Heart left ventricle (tissue), 16 donors: ENCODE results near the gene CCDC93. TPM values are rescaled to one million over a fixed set of nuclear protein-coding genes. Genes with fewer than 3 reads are reported as not detected.
A peak's percentile ranks its signal among the peaks of the same experiment; 100 is the strongest.

Experiments used
- ATAC-seq, 4 donors: fragments of 200-7000 bp; cut with Tn5 transposase; one replicate each; pipeline ENCODE4 v1.9.1; 2020 to 2022; ENCODE audit warnings: moderate library complexity in 4 of 4, mild to moderate bottlenecking in 3 of 4, moderate number of reproducible peaks in 1 of 4
- DNase-seq, 5 donors: peaks; one replicate each; pipeline ENCODE4 v3.0.0-alpha.2; 2020
- H3K27ac ChIP-seq, 12 donors: fragments of 200-600 bp; sonication (generic) in 4 of 12; one replicate each; pipeline versions ENCODE4 v1.5.0 to v1.8.0; 2016 to 2022; ENCODE audit warnings: mild to moderate bottlenecking in 2 of 12
- H3K27me3 ChIP-seq, 9 donors: fragments of 200-600 bp; sonication (generic) in 2 of 9; one replicate each; pipeline versions ENCODE4 v1.5.1 to v1.8.0; 2016 to 2022; ENCODE audit warnings: mild to moderate bottlenecking in 3 of 9
- H3K36me3 ChIP-seq, 9 donors: fragments of 200-600 bp; sonication (generic) in 2 of 9; one replicate each; pipeline versions ENCODE4 v1.5.0 to v1.8.0; 2018 to 2022; ENCODE audit warnings: mild to moderate bottlenecking in 2 of 9
- H3K4me1 ChIP-seq, 12 donors: fragments of 200-600 bp; sonication (generic) in 4 of 12; one replicate each; pipeline versions ENCODE4 v1.5.0 to v1.8.0; 2016 to 2022; ENCODE audit warnings: mild to moderate bottlenecking in 3 of 12
- H3K4me3 ChIP-seq, 12 donors: fragments of 200-600 bp; sonication (generic) in 4 of 12; one replicate each; pipeline versions ENCODE4 v1.5.0 to v1.8.0; 2017 to 2022; ENCODE audit warnings: mild to moderate bottlenecking in 9 of 12, moderate library complexity in 4 of 12
- H3K9me3 ChIP-seq, 12 donors: fragments of 200-600 bp; sonication (generic) in 4 of 12; one replicate each; pipeline versions ENCODE4 v1.5.0 to v1.8.0; 2016 to 2022; ENCODE audit warnings: mild to moderate bottlenecking in 1 of 12
- POLR2A ChIP-seq, 2 donors: fragments of 450-650 bp; IDR thresholded peaks; one replicate each; pipeline ENCODE4 v1.6.1; 2017; ENCODE audit warnings: antibody characterized with exemption in 2 of 2, mild to moderate bottlenecking in 2 of 2, moderate library complexity in 2 of 2
- WGBS, 4 donors: extraction: QIAGEN DNeasy Blood & Tissue Kit in 2 of 4; methylation state at CpG; one replicate each; pipeline versions ENCODE4 v1.1.5 to v1.1.7; 2013 to 2018; 5-methylcytosine and 5-hydroxymethylcytosine counted together
- intact Hi-C, 10 donors: fragments of 100-400 bp; cut with DNase I; formaldehyde crosslinking; loops; one replicate each; pipeline versions ENCODE4 v1.11.1 to v1.14.2; 2022
- polyA plus RNA-seq, 2 donors: library from polyadenylated mRNA; stranded (reverse); fragments of 200-250 nt; gene quantifications; one replicate each; pipeline ENCODE4 v1.2.3, GENCODE V29; 2013
- total RNA-seq, 9 donors: library from RNA; depleted of rRNA in 2 of 9; stranded (reverse); fragments of >200 nt in 2 of 9; fragmentation: NEBNext Ultra II Directional in 3 of 9; extraction: Animal tissue kit (Norgen Biotek cat#: 25700) in 3 of 9; gene quantifications; one replicate each; pipeline versions ENCODE4 v1.1.0 to v1.2.4, GENCODE V29; 2016 to 2023
- TF ChIP-seq, protein P1 (sequence below), 12 donors: fragments of 200-600 bp; sonication (generic) in 4 of 12; IDR thresholded peaks; one replicate each; pipeline versions ENCODE4 v1.5.0 to v1.8.0; 2018 to 2022; ENCODE audit warnings: antibody characterized with exemption in 12 of 12, mild to moderate bottlenecking in 5 of 12
- donor health status: ischemic (EF 13 %, LVEDD 7.1; RV severe dilation, severe dysfunction).
- donor health status: healthy with polysubstance abuse.
- donor health status: DM: no; HTN: yes; CAD: no.
- donor health status: DM: no; HTN: no; CAD: no.
- donor health status: ischemic (EF 25% LVEDD 6.9; RV normal size, moderate dysfunction).
- donor health status: ischemic (EF 25% LVEDD 5.7; RV mildly dilated, moderate dysfunction).
- donor health status: healthy.
- donor health status: DM: yes; HTN: yes; CAD: no.
- donor health status: ischemic (EF 35%, LVEDD 5.7; RV mildly dilated, moderate dysfunction).
- donor health status: nonischemic (EF 11% LVEDD 7.7; RV severe dilation, severe dysfunction).
- donor health status: DM: yes; HTN: yes; CAD: no.
- donor health status: PGD.
- donor health status: ischemic (EF 29% LVEDD 5.4; RV normal size, mild dysfunction).
- donor health status: nonischemic (EF 23%, LVEDD 6.1; RV moderate dilation, normal function).

Gene CCDC93
- total and polyA plus RNA-seq, 11 donors, result 11.0 to 47.6 (median 31.8) TPM

DNA sequence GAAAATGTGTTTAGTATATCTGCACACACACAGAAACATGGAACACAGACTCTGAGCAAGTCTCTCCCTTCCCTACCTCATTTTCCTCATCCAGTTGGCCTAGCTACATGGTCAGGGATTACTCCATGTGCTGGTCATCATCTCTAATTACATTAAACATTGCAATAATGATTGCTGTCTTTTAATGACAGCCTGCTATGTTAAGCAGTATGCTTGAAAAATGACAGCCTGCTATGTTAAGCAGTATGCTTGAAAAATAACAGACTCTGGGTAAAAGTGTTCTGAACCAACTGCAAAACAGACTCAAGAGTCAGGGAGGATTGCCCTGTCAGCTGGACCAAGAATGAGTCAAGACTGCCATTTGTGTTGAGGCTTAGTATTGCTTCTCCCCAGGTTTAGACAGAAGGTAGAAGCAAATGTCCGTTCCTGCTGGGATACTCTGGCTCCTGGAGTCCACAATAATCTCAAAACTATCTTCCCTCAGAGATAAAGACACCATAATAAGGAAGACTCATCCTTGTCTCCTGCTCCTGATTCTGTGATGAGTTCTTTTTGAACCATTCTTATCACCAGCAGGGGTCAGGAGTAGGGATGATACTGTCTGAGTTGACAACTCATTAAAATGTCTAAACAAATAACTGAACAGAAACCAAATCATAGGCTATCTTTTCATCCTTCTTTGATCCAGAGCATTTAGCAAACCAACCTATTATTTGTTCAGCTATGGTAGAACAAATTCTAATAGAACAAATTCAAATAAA is 57.7 kb downstream of the CCDC93 start:
- TF ChIP-seq, protein P1, sequence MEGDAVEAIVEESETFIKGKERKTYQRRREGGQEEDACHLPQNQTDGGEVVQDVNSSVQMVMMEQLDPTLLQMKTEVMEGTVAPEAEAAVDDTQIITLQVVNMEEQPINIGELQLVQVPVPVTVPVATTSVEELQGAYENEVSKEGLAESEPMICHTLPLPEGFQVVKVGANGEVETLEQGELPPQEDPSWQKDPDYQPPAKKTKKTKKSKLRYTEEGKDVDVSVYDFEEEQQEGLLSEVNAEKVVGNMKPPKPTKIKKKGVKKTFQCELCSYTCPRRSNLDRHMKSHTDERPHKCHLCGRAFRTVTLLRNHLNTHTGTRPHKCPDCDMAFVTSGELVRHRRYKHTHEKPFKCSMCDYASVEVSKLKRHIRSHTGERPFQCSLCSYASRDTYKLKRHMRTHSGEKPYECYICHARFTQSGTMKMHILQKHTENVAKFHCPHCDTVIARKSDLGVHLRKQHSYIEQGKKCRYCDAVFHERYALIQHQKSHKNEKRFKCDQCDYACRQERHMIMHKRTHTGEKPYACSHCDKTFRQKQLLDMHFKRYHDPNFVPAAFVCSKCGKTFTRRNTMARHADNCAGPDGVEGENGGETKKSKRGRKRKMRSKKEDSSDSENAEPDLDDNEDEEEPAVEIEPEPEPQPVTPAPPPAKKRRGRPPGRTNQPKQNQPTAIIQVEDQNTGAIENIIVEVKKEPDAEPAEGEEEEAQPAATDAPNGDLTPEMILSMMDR (IDR thresholded peaks at IDR 0.05), result peak in 2 of 12 donors; percentile 6 to 9
- TF ChIP-seq POLR2A (IDR thresholded peaks at IDR 0.05), result no peak
- DNase-seq (no peak), ATAC-seq (no peak)
- peaks cover 0 to 100% (median 100%) of the 10 kb centered on the region in 9 donors for H3K36me3 ChIP-seq
- no peaks in the 10 kb centered on the region for H3K27me3 ChIP-seq
- H3K4me3 ChIP-seq, result no peak overlapping the region
- WGBS, 4 donors, result 43 to 82% (median 76%) methylated on average over 1 of the region's 1 CpG
- H3K9me3 ChIP-seq, result no peaks in the 10 kb centered on the region
- peaks cover 0 to under 1% (median 0%) of the 10 kb centered on the region in 12 donors for H3K4me1 ChIP-seq
- intact Hi-C loops, result no loop called here
- H3K27ac ChIP-seq, result no peak overlapping the region

DNA sequence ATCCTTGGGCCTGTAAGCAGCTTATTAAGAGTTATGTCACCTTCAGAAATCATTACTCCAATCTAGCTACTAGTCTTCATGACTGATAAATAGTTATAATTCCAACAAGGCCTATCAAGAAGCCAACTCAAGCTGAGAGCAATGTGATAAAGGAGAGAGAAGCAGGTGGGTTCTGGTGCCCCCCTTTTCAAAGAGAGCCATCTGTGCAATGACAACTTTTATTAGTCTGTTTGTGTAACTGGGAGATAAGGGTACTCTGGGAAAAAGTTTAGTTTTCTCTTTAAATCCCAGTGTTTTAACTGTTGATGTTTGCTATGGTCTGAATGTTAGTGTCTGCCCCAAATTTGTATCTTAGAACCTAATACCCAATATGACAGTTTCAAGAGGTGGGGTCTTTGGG is 60.6 kb downstream of the CCDC93 start:
- no peaks in the 10 kb centered on the region for H3K27me3 ChIP-seq
- H3K4me3 ChIP-seq, result no peak overlapping the region
- DNase-seq (no peak), ATAC-seq (no peak)
- H3K27ac ChIP-seq, result no peak overlapping the region
- peaks cover 0 to 100% (median 100%) of the 10 kb centered on the region in 9 donors for H3K36me3 ChIP-seq
- no peaks in the 10 kb centered on the region for H3K4me1 ChIP-seq
- TF ChIP-seq, protein P1 (IDR thresholded peaks at IDR 0.05), result no peak
- TF ChIP-seq POLR2A (IDR thresholded peaks at IDR 0.05), result no peak
- intact Hi-C loops, result no loop called here
- H3K9me3 ChIP-seq, result no peaks in the 10 kb centered on the region

DNA sequence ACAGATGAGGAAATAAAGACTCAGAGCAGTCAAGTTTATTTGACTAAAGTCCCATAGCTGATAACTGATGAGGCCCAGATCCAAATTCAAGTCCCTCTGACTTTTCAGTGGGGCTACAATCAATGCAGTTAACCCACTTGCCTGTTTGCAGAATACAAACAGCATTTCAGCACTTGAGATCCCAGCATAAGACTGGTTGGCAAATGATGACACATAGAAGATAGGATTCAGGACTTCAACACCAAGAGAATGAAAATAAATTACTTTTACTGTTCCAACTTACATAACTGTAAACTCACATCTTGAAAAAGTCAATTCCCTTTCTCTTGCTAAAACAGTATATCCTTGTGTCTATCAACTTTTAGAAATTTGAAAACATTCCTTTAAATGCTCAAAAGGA is 61.2 kb downstream of the CCDC93 start:
- Histone ChIP-seq H3K36me3 (peaks cover 0 to 100% (median 100%) of the 10 kb centered on the region in 9 donors), H3K9me3 (no peaks in the 10 kb centered on the region), H3K27me3 (no peaks in the 10 kb centered on the region), H3K4me1 (no peaks in the 10 kb centered on the region), H3K27ac (no peak overlapping the region), H3K4me3 (no peak overlapping the region)
- ATAC-seq, result no peak
- TF ChIP-seq, protein P1 (IDR thresholded peaks at IDR 0.05), result no peak
- no peak for TF ChIP-seq POLR2A (IDR thresholded peaks at IDR 0.05)
- DNase-seq, result no peak
- intact Hi-C loops, result no loop called here

DNA sequence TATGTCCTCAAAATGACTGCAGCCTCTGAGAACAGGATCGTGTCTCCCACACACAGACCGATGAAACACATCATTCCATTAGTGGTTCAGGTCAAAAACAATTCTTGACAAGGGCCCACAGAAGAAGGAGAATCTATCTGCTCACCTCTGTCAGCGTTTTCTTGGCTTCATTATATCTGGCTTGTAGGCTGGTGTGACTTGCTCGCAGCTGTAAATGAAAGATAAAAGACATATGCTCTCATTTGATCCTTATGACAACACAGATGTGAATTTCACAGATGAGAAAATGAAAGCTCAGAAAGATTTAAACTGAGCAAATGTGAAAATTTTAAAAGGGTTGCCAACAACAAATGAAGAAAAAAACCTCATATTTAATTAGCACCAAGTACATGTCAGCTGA is 61.6 kb downstream of the CCDC93 start:
- WGBS, 4 donors, result 72 to 81% (median 77%) methylated on average over 4 of the region's 4 CpGs
- Histone ChIP-seq H3K27me3 (no peaks in the 10 kb centered on the region), H3K4me3 (no peak overlapping the region), H3K36me3 (peaks cover 0 to 100% (median 99%) of the 10 kb centered on the region in 9 donors), H3K9me3 (no peaks in the 10 kb centered on the region), H3K4me1 (no peaks in the 10 kb centered on the region), H3K27ac (no peak overlapping the region)
- ATAC-seq (no peak), DNase-seq (no peak)
- no peak for TF ChIP-seq POLR2A (IDR thresholded peaks at IDR 0.05)
- TF ChIP-seq, protein P1 (IDR thresholded peaks at IDR 0.05), result no peak
- intact Hi-C loops, result no loop called here
